Bronchial epithelial cell (primary cell): ENCODE measurements around the gene PI4K2A. TPM values are rescaled to one million over a fixed set of nuclear protein-coding genes. Genes with fewer than 3 reads are reported as not detected.
"Not testable (repeated sequence)": the region's sequence is repeated elsewhere in the genome, so short reads cannot be mapped to it uniquely, and the experiment has no call there.

Source experiments
- DNase-seq: peaks from one replicate; pipeline ENCODE4 v3.0.0-alpha.2; 2010; ENCODE audit warnings: low read depth
- FAIRE-seq: peaks from 2 replicates; lab custom pipeline; 2011; peaks lifted over from hg19 to GRCh38; lab: Jason Lieb, UNC
- H3K27me3 ChIP-seq: 2 replicates; pipeline ENCODE4 v1.5.1; 2011; ENCODE audit warnings: low read length; ENCODE audit not compliant: control insufficient read depth, insufficient read depth
- H3K36me3 ChIP-seq: 2 replicates; pipeline ENCODE4 v1.5.1; 2011; ENCODE audit warnings: low read length; ENCODE audit not compliant: control insufficient read depth, insufficient read depth
- H3K4me3 ChIP-seq: 2 replicates; pipeline ENCODE4 v1.5.1; 2011; ENCODE audit warnings: mild to moderate bottlenecking, low read depth, low read length, control low read depth
- total RNA-seq: library from RNA; depleted of rRNA; stranded (reverse); fragments of >200 nt; gene quantifications from 2 replicates; pipeline ENCODE4 v1.2.1, GENCODE V29; 2014
- TF ChIP-seq, protein P1 (sequence below): IDR thresholded peaks from 2 replicates; pipeline ENCODE4 v1.5.1; 2011; ENCODE audit warnings: mild to moderate bottlenecking, moderate library complexity, low read length, control low read depth, inconsistent platforms; ENCODE audit not compliant: insufficient read depth, severe bottlenecking

PI4K2A gene
- total RNA-seq, 1 donor from 2014 or later, result 33.7 TPM

DNA sequence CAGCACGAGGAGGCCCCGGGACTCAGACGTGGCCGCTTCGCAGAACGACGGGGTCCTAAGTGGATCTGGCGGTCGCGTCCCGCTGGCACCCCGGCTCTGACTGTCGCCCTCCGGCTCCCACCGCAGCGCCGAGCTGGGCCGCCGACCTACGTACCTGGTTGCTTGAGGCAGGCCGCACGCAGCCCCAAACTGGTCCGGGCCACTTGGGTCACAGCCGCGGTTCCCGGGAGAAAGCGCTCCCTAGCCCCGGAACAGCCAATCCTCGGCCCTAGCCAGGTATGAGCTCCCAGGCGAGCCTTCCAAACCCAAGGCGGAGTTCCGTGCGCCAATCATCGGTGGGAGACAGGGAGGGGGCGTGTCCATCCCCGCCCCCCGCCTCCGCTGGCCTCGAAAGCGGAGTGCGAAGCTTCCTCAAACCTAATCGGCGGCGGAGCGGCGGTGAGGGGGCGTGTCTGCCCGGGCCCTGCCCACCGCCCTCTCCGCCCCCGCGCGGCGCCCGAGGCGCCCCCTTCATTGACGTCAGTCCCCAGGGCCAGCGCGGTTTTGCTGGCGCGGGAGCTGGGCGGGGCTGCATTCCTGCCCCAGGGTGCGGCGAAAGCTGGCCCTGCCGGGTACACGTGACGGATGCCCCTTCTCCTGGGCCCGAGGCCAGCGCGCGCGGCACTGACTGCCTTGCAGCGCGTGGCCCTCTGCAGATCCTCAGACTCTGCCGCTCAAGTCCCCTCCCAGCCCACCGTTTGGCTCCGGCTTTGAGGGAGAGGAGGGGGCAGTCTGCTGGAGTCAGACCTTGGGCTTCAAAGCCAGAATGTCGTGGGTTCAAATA, 46.7 kb downstream of the PI4K2A start, which contains the start of gene AVPI1:
Gene AVPI1 (minus strand): TSS at position 280 of the 823 bp plus-strand sequence. CDS start 7,336 bp downstream, outside the sequence.
- TF ChIP-seq, protein P1, sequence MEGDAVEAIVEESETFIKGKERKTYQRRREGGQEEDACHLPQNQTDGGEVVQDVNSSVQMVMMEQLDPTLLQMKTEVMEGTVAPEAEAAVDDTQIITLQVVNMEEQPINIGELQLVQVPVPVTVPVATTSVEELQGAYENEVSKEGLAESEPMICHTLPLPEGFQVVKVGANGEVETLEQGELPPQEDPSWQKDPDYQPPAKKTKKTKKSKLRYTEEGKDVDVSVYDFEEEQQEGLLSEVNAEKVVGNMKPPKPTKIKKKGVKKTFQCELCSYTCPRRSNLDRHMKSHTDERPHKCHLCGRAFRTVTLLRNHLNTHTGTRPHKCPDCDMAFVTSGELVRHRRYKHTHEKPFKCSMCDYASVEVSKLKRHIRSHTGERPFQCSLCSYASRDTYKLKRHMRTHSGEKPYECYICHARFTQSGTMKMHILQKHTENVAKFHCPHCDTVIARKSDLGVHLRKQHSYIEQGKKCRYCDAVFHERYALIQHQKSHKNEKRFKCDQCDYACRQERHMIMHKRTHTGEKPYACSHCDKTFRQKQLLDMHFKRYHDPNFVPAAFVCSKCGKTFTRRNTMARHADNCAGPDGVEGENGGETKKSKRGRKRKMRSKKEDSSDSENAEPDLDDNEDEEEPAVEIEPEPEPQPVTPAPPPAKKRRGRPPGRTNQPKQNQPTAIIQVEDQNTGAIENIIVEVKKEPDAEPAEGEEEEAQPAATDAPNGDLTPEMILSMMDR, result no peak
- Histone ChIP-seq H3K27me3 (no peaks in the 10 kb centered on the region), H3K4me3 (peak within 1 kb of the TSS; percentile 88), H3K36me3 (no peaks in the 10 kb centered on the region)
- DNase-seq, result peak; percentile 93
- no peak for FAIRE-seq

DNA sequence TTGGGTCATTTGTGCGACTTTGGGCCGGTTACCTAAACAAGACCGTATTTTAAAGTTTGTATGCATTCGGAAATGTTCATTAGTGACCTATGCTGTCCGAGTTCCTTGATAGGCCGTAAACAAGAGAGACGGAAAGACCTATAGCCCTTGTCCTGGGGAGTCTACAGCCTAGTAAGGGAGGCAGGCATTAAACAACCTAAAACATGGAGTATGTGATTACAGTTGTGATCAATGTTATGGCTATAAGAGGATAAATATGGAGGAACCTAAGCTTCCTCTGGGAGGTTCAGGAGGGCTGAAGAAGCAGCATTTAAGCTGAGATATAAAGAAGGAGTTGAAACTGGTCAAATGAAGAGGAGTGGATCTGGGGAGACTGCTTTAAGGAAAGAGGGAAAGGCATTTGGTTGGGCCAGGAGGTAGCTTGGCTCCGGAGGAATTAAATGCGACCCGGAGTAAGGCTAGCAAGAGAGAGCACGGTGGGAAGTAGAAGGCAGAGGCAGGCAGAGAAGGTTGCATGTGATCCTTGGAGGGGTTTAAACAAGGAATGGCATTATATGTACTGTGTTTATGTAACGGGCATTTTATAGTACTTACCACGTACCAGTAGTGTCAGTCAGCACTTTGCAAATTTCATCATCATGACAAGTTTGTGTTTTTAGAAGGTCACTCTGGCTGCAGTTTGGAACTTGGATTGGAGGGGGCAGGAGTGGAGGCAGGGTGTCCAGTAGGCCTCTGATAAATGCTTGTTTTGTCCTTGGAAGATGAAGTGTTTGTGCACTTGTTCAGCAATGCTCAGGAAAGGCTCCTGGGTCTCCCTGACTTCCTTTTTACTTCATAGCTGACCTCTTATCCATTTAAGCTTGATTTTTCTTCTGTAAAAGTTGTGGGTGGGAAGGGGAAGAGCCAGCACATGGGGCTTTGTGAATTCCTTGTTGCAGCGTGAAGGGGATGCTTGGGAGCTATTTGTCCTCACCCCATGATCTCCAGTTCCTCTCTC, 47.6 kb downstream of the PI4K2A start:
- no peak overlapping the region for H3K4me3 ChIP-seq
- DNase-seq (peak; percentile 68), FAIRE-seq (peak; percentile 28)

DNA sequence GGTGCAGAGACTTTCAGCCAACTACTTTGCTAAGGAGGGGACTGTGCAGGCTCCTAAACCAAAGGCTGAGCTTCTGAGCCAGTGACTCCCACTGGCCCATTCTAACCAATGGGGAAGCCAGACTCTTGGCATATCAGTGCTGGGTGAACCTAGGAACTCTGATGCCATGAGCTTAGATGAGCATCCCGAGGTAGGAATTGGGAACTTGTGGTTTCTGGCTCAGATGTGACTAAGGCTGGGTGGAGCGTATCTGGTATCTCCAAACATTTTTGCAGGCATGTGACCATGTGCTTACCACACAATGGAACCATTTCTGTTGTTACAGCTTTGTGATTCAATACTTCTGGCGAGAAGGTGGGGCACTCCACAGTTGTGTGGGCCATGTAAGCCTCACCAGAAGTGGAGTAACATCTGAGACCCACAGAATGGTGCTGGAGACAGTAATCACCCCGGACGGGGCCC, 49.1 kb downstream of the PI4K2A start:
- TF ChIP-seq, protein P1, result no peak
- no peaks in the 10 kb centered on the region for H3K36me3 ChIP-seq
- H3K27me3 ChIP-seq, result no peaks in the 10 kb centered on the region
- no peak overlapping the region for H3K4me3 ChIP-seq
- DNase-seq (peak; percentile 100), FAIRE-seq (peak; percentile 98)

More for the DNA sequence above, 47.6 kb downstream of the PI4K2A start:
- TF ChIP-seq, protein P1, result no peak
- Histone ChIP-seq H3K27me3 (no peaks in the 10 kb centered on the region), H3K36me3 (no peaks in the 10 kb centered on the region)

DNA sequence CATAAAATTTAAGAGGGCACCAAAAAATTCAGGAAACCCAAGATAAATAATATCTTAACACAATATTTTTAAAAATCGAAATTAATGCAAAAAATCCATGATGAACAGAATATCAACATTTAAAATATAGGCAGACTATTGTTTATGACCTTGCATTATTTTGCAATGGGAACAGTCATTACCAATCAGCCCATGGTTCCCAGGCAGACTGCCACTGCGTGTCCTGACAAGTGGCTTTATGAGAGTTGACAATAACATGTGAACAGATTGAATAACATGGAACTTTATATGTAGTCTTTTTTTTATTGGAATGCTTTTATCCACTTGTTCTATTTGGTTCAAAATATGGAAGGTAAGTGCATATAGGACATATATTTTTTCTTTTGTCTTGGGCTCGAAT, 49.7 kb downstream of the PI4K2A start:
- FAIRE-seq, result no peak
- DNase-seq, result peak; percentile 94
- no peak overlapping the region for H3K4me3 ChIP-seq

DNA sequence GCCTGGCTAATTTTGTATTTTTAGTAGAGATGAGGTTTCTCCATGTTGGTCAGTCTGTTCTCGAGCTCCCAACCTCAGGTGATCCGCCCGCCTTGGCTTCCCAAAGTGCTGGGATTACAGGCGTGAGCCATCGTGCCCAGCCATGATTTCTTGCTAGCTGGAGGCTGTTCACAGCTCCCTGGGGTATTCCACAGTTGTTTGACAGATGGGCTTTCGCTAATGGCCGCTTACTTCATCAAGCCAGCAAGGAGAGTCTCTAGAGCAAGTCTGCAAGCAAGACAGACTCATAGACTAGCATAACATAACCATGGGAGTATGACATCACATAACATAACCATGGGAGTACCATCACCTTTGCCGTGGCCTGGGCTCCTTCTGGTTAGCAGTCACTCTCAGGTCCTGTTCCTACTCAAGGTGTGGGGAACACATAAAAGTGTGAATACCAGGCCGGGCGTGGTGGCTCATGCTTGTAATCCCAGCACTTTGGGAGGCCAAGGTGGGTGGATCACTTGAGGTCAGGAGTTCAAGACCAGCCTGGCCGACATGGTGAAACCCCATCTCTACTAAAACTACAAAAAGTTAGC, 57.7 kb downstream of the PI4K2A start:
- H3K27me3 ChIP-seq, H3K36me3 ChIP-seq, H3K4me3 ChIP-seq, DNase-seq, FAIRE-seq: not testable (repeated sequence)

More for the DNA sequence above, 49.7 kb downstream of the PI4K2A start:
- no peaks in the 10 kb centered on the region for H3K27me3 ChIP-seq
- no peaks in the 10 kb centered on the region for H3K36me3 ChIP-seq
- TF ChIP-seq, protein P1, result no peak
